ENCODE measurements around the gene PES1.

The PES1 gene

GRCh38 chr22:30537083-30537731 lies 54.5 kb downstream of the PES1 start:
- TF ChIP-seq CTCF (conservative IDR thresholded peaks at IDR 0.05; ENCODE audit: low read depth, low read length): no peak
- no peak overlapping the region for H3K4me3 ChIP-seq (ENCODE audit: low read length)
- DNase-seq (ENCODE audit: low read depth): no peak

GRCh38 chr22:30535182-30535581 lies 56.5 kb downstream of the PES1 start:
- no peak for DNase-seq (ENCODE audit: low read depth)
- TF ChIP-seq CTCF (conservative IDR thresholded peaks at IDR 0.05; ENCODE audit: low read depth, low read length): no peak
- H3K4me3 ChIP-seq (ENCODE audit: low read length): no peak overlapping the region

GRCh38 chr22:30531651-30532608 lies 59.8 kb downstream of the PES1 start:
- DNase-seq (ENCODE audit: low read depth): no peak
- TF ChIP-seq CTCF (conservative IDR thresholded peaks at IDR 0.05; ENCODE audit: low read depth, low read length): no peak
- H3K4me3 ChIP-seq (ENCODE audit: low read length): no peak overlapping the region

GRCh38 chr22:30526656-30527055 lies 65.1 kb downstream of the PES1 start:
- H3K4me3 ChIP-seq (ENCODE audit: low read length): no peak overlapping the region
- TF ChIP-seq CTCF (conservative IDR thresholded peaks at IDR 0.05; ENCODE audit: low read depth, low read length): no peak
- DNase-seq (ENCODE audit: low read depth): no peak
